K562 (cell line): ENCODE results near the gene FMOD. TPM values are rescaled to one million over a fixed set of nuclear protein-coding genes. Genes with fewer than 3 reads are reported as not detected.

Source experiments
- BCL6 ChIP-seq: fragments of 250-450 bp; sonication (Bioruptor Pico); IDR thresholded peaks from 2 replicates; pipeline ENCODE4 v1.4.0; 2020
- CHD1 ChIP-seq: fragments of 200-600 bp; sonication (generic); IDR thresholded peaks from one replicate; pipeline ENCODE4 v1.6.1; 2012; ENCODE audit warnings: mild to moderate bottlenecking, moderate library complexity, low read length, inconsistent platforms
- CHD2 ChIP-seq: IDR thresholded peaks from 2 replicates; pipeline ENCODE4 v1.6.1; 2011; ENCODE audit warnings: low read depth, low read length
- CTBP1 ChIP-seq: fragments of 450-650 bp; IDR thresholded peaks from 2 replicates; pipeline ENCODE4 v1.6.1; 2016; ENCODE audit warnings: borderline replicate concordance
- ELK3 ChIP-seq: fragments of 450-650 bp; formaldehyde crosslinking; IDR thresholded peaks from 2 replicates; pipeline ENCODE4 v1.4.0; 2020; ENCODE audit warnings: mild to moderate bottlenecking
- HCFC1 ChIP-seq: IDR thresholded peaks from 2 replicates; pipeline ENCODE4 v1.6.1; 2012; ENCODE audit warnings: low read depth, low read length, improper control_type of control experiment
- HEY1 ChIP-seq: fragments of 250-450 bp; sonication (Bioruptor Pico); IDR thresholded peaks from 2 replicates; pipeline ENCODE4 v1.5.0; 2020; ENCODE audit warnings: mild to moderate bottlenecking, moderate library complexity, borderline replicate concordance
- HMGN3 ChIP-seq: IDR thresholded peaks from 2 replicates; pipeline ENCODE4 v1.6.1; 2011; ENCODE audit warnings: borderline replicate concordance, low read depth, mild to moderate bottlenecking, mixed read lengths, low read length; ENCODE audit not compliant: insufficient read length; ENCODE audit errors: extremely low read depth
- IFI16 ChIP-seq: fragments of 250-450 bp; sonication (Bioruptor Pico); IDR thresholded peaks from 2 replicates; pipeline ENCODE4 v2.1.2; 2022; ENCODE audit warnings: mild to moderate bottlenecking, inconsistent platforms
- ILK ChIP-seq: fragments of 450-650 bp; IDR thresholded peaks from 2 replicates; pipeline ENCODE4 v1.6.1; 2016; ENCODE audit warnings: missing genetic modification characterization, low read depth, mild to moderate bottlenecking, missing compliant biosample characterization, moderate library complexity, borderline replicate concordance
- LARP7 ChIP-seq: fragments of 450-650 bp; IDR thresholded peaks from 2 replicates; pipeline ENCODE4 v1.6.1; 2016
- MECOM ChIP-seq: fragments of 250-450 bp; sonication (Bioruptor Pico); IDR thresholded peaks from 2 replicates; pipeline ENCODE4 v1.8.0; 2022; ENCODE audit warnings: inconsistent platforms
- MTA1 ChIP-seq: fragments of 450-650 bp; IDR thresholded peaks from 2 replicates; pipeline ENCODE4 v1.6.1; 2017; ENCODE audit warnings: borderline replicate concordance
- NR2C2 ChIP-seq, 2 experiments: fragments of 200-800 bp in 1 of 2; sonication (Bioruptor generic) in 1 of 2; sonication (generic) in 1 of 2; formaldehyde crosslinking in 1 of 2; IDR thresholded peaks; 2 replicates each; pipeline versions ENCODE4 v1.6.1 to v1.8.0; 2016 to 2022; ENCODE audit warnings: mild to moderate bottlenecking in 1 of 2, missing compliant biosample characterization in 1 of 2, missing genetic modification characterization in 1 of 2, missing genetic modification reagents in 1 of 2
- SAFB2 ChIP-seq: fragments of 200-400 bp; formaldehyde crosslinking; IDR thresholded peaks from 2 replicates; pipeline ENCODE4 v1.6.1; 2018; ENCODE audit warnings: borderline replicate concordance, low read length, low read depth, moderate library complexity; ENCODE audit not compliant: severe bottlenecking
- THRA ChIP-seq: fragments of 450-650 bp; IDR thresholded peaks from 2 replicates; pipeline ENCODE4 v1.6.1; 2017; ENCODE audit warnings: mild to moderate bottlenecking, moderate library complexity
- USF1 ChIP-seq: sonication (generic); formaldehyde crosslinking; IDR thresholded peaks from 2 replicates; pipeline ENCODE4 v1.9.0; 2022; ENCODE audit warnings: mild to moderate bottlenecking, missing genetic modification reagents
- ZBTB5 ChIP-seq: fragments of 450-650 bp; IDR thresholded peaks from 2 replicates; pipeline ENCODE4 v1.6.1; 2017; ENCODE audit warnings: antibody characterized with exemption
- ZKSCAN3 ChIP-seq: fragments of 250-450 bp; sonication (Bioruptor Pico); IDR thresholded peaks from 2 replicates; pipeline ENCODE4 v1.4.0; 2020
- ZNF785 ChIP-seq: fragments of 250-450 bp; sonication (Bioruptor Pico); IDR thresholded peaks from 2 replicates; pipeline ENCODE4 v1.4.0; 2020; ENCODE audit warnings: mild to moderate bottlenecking
- ZSCAN32 ChIP-seq: fragments of 450-650 bp; formaldehyde crosslinking; IDR thresholded peaks from 2 replicates; pipeline ENCODE4 v1.4.0; 2020; ENCODE audit warnings: mild to moderate bottlenecking, moderate library complexity
- polyA plus RNA-seq, 8 experiments: library from polyadenylated mRNA; depleted of rRNA in 4 of 8; stranded (reverse) in 5 of 8; unstranded in 3 of 8; fragments of >200 nt; fragmentation: Nextera tagmentation in 2 of 8; fragmentation: Illumina TruSeq in 1 of 8; extraction: Ambion mirVana in 2 of 8; extraction: Trizol in 1 of 8; gene quantifications; 2 replicates each; pipeline versions ENCODE4 v1.2.1 to v1.2.3, GENCODE V29; 2011 to 2014; ENCODE audit warnings: inconsistent platforms in 1 of 8, missing spikeins in 1 of 8
- total RNA-seq, 7 experiments: library from RNA; depleted of rRNA in 6 of 7; stranded (reverse); fragments of >200 nt in 6 of 7; fragmentation: Illumina TruSeq in 2 of 7; extraction: Trizol in 2 of 7; gene quantifications; 2 replicates each; pipeline versions ENCODE4 v1.2.1 to v1.2.3, GENCODE V29; 2011 to 2021; ENCODE audit warnings: low replicate concordance in 1 of 7

Gene FMOD
- total and polyA plus RNA-seq, 9 of the 15 experiments (the other 6 are each of a cell fraction or from before 2014, with no cell fraction given) = 0.03 to 0.13 (median 0.03) TPM; not detected in 6

GRCh38 chr1:203311368-203312301, 39.3 kb downstream of the FMOD start (continued):
- no peak for TF ChIP-seq NR2C2 (CRISPR knock-in tag; IDR thresholded peaks at IDR 0.05)
- no peak for TF ChIP-seq NR2C2 (tag; IDR thresholded peaks at IDR 0.05)
- TF ChIP-seq MECOM (CRISPR knock-in tag) = peak; percentile 90
- peak; percentile 92 for TF ChIP-seq HMGN3
- no peak for TF ChIP-seq ZBTB5
- no peak for TF ChIP-seq USF1 (CRISPR knock-in tag)
- TF ChIP-seq ZNF785 (CRISPR knock-in tag) = no peak
- no peak for TF ChIP-seq THRA
- TF ChIP-seq ZKSCAN3 = no peak
- TF ChIP-seq ILK (tag) = no peak
- peak; percentile 47; the same call in 1 of the 2 replicates for TF ChIP-seq IFI16
- TF ChIP-seq LARP7 = no peak
- peak; percentile 44; the same call in 1 of the 2 replicates for TF ChIP-seq CHD2
- TF ChIP-seq CHD1 = no peak
- TF ChIP-seq HCFC1 = no peak
- peak; percentile 98 for TF ChIP-seq CTBP1
- no peak for TF ChIP-seq SAFB2
- TF ChIP-seq HEY1 (CRISPR knock-in tag) = no peak
- peak; percentile 69 for TF ChIP-seq ZSCAN32
- no peak for TF ChIP-seq ELK3
- peak; percentile 88 for TF ChIP-seq MTA1
- no peak for TF ChIP-seq BCL6
